Measurements from ENCODE around the gene ARHGAP26. TPM values are rescaled to one million over a fixed set of nuclear protein-coding genes. Genes with fewer than 3 reads are reported as not detected.

ARHGAP26 gene
- total and polyA plus RNA-seq, 2 of the 4 experiments (the other 2 are of a cell fraction) = 0.54 to 0.56 TPM

- H3K27ac ChIP-seq (ENCODE audit: insufficient read depth, low read length) = no peak overlapping the region
- no CpG with 5 or more reads among the region's 3 CpGs for WGBS, 2 experiments (ENCODE audit: extremely low coverage in 2 of 2, insufficient read length in 1 of 2)
- no peak overlapping the region for H3K9ac ChIP-seq (ENCODE audit: low read depth, low read length)
- no peak overlapping the region for H3K4me3 ChIP-seq (ENCODE audit: insufficient read depth, low read depth, low read length)
- H3K14ac ChIP-seq (replicated peaks; ENCODE audit: low read depth, low read length) = no peak overlapping the region
- H2AFZ ChIP-seq (replicated peaks; ENCODE audit: low read length, poor library complexity) = no peak overlapping the region
- no peak overlapping the region for H3K23ac ChIP-seq (ENCODE audit: low read depth, low read length)
- no peak overlapping the region for H4K8ac ChIP-seq (ENCODE audit: low read depth in 2 of 2, low read length in 2 of 2)
- H3K56ac ChIP-seq (ENCODE audit: extremely low read depth, insufficient read depth, low read length) = no peak overlapping the region
- no peak overlapping the region for H4K5ac ChIP-seq (ENCODE audit: low read depth, low read length)
- H2BK5ac ChIP-seq (ENCODE audit: low read depth, low read length, poor library complexity, severe bottlenecking) = no peak overlapping the region
- H3K27me3 ChIP-seq (ENCODE audit: control insufficient read depth, insufficient read depth, low read length) = peaks cover 38% of the 10 kb centered on the region
- no peaks in the 10 kb centered on the region for H4K20me1 ChIP-seq (ENCODE audit: insufficient read depth, low read length)
- no peaks in the 10 kb centered on the region for H3K4me1 ChIP-seq (ENCODE audit: control insufficient read depth, insufficient read depth, low read length)
- no peaks in the 10 kb centered on the region for H3K36me3 ChIP-seq (ENCODE audit: control insufficient read depth, insufficient read depth, low read length)
- no peaks in the 10 kb centered on the region; the same call in 1 of the 2 replicates for H3K9me3 ChIP-seq (ENCODE audit: control insufficient read depth, insufficient read depth, low read length)
- no peak overlapping the region for H2AK5ac ChIP-seq (ENCODE audit: low read depth, low read length)
- no peaks in the 10 kb centered on the region for H3K79me1 ChIP-seq (ENCODE audit: low read depth in 1 of 2, low read length in 2 of 2)
- ChIA-PET CTCF (no interaction called here), POLR2A (ENCODE audit: unreplicated experiment) (no interaction called here)
- no peak overlapping the region for H3K4me2 ChIP-seq (ENCODE audit: low read depth, low read length)
- no peak overlapping the region for H3K18ac ChIP-seq (ENCODE audit: low read depth, low read length)
- H2BK20ac ChIP-seq (ENCODE audit: low read depth, low read length) = no peak overlapping the region
- no peak overlapping the region for H2BK120ac ChIP-seq (ENCODE audit: low read depth, low read length)
- DNase-seq (no peak), ATAC-seq (ENCODE audit: low read depth) (no peak)
- H2BK15ac ChIP-seq (ENCODE audit: low read depth, low read length) = no peak overlapping the region
- no peak overlapping the region for H2AK9ac ChIP-seq (replicated peaks; ENCODE audit: low read depth, low read length, poor library complexity)
- no TSS peak for BruUV-seq (replicated peaks)
- dilution Hi-C loops (cut with HindIII; ENCODE audit: low sequenced_read_pairs, unreplicated experiment) = no loop called here
- no peak overlapping the region for H3K4ac ChIP-seq (ENCODE audit: low read depth, low read length)
- TF ChIP-seq CEBPB (IDR thresholded peaks at IDR 0.05; ENCODE audit: low read depth, low read length) (no peak), POLR2A (IDR thresholded peaks at IDR 0.05; ENCODE audit: low read depth, low read length) (no peak), FOS (IDR thresholded peaks at IDR 0.05; ENCODE audit: low read depth, low read length) (no peak), RAD21 (IDR thresholded peaks at IDR 0.05; ENCODE audit: low read length) (no peak), CTCF (conservative IDR thresholded peaks at IDR 0.05; ENCODE audit: low read depth, low read length) (no peak), RFX5 (IDR thresholded peaks at IDR 0.05; ENCODE audit: low read depth, low read length) (no peak), RCOR1 (IDR thresholded peaks at IDR 0.05; ENCODE audit: insufficient replicate concordance, low read length) (no peak)
- TF ChIP-seq, protein P1, sequence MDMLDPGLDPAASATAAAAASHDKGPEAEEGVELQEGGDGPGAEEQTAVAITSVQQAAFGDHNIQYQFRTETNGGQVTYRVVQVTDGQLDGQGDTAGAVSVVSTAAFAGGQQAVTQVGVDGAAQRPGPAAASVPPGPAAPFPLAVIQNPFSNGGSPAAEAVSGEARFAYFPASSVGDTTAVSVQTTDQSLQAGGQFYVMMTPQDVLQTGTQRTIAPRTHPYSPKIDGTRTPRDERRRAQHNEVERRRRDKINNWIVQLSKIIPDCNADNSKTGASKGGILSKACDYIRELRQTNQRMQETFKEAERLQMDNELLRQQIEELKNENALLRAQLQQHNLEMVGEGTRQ (IDR thresholded peaks at IDR 0.05; ENCODE audit: low read depth, low read length) = no peak
- TF ChIP-seq, protein P2, sequence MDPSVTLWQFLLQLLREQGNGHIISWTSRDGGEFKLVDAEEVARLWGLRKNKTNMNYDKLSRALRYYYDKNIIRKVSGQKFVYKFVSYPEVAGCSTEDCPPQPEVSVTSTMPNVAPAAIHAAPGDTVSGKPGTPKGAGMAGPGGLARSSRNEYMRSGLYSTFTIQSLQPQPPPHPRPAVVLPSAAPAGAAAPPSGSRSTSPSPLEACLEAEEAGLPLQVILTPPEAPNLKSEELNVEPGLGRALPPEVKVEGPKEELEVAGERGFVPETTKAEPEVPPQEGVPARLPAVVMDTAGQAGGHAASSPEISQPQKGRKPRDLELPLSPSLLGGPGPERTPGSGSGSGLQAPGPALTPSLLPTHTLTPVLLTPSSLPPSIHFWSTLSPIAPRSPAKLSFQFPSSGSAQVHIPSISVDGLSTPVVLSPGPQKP (IDR thresholded peaks at IDR 0.05; ENCODE audit: borderline replicate concordance, low read depth, low read length) = no peak
- intact Hi-C loops (cut with micrococcal nuclease) = no loop called here
- in situ Hi-C loops (cut with MboI; ENCODE audit: low sequenced_read_pairs) = no loop called here
- no peak overlapping the region for H4K91ac ChIP-seq (ENCODE audit: insufficient read depth, low read depth, low read length)
- H3K9me1 ChIP-seq (ENCODE audit: insufficient read depth, low read length) = 0 out of 2 replicates have a peak, but pooled peaks cover 2% of the 10 kb centered on the region
These were observed 27.2 kb downstream of the ARHGAP26 start for GRCh38 chr5:142797420-142797819.
